Left cardiac atrium (tissue), 2 donors: Measurements from ENCODE around the gene FAAH2. TPM values are rescaled to one million over a fixed set of nuclear protein-coding genes. Genes with fewer than 3 reads are reported as not detected.

ENCODE experiments used
- total RNA-seq, 2 donors: library from RNA; stranded (reverse); fragmentation: NEBNext Ultra II Directional; extraction: Animal tissue kit (Norgen Biotek cat#: 25700); gene quantifications; one replicate each; pipeline ENCODE4 v1.2.1, GENCODE V29; 2021
- donor health status: DM: no; HTN: yes; CAD: no; lungs with severe emphysema.
- donor health status: DM: yes; HTN: yes; CAD: no.

Gene FAAH2
- total RNA-seq, 2 donors from 2014 or later: 0.41 to 0.55 TPM

Other genes with a start within 250 kb of the FAAH2 start
- gene SPIN2B, start 165.2 kb upstream of the FAAH2 start, total RNA-seq: 1 to 10 TPM; 6.6 to 7.9 TPM
- under 1 TPM; 0.44 to 0.52 TPM for gene SPIN2A, start 149.3 kb upstream of the FAAH2 start, total RNA-seq